Brain microvascular endothelial cell (primary cell): ENCODE results near the gene COL4A1.

ENCODE experiments used
- DNase-seq: peaks from one replicate; pipeline ENCODE4 v3.0.0-alpha.2; 2020
- H3K27ac ChIP-seq: fragments of 250-450 bp; sonication (Bioruptor Pico); 2 replicates; pipeline ENCODE4 v1.5.1; 2020; ENCODE audit warnings: mild to moderate bottlenecking, moderate library complexity
- H3K27me3 ChIP-seq: fragments of 250-450 bp; sonication (Bioruptor Pico); replicated peaks from 2 replicates; pipeline ENCODE4 v1.5.1; 2020; ENCODE audit warnings: mild to moderate bottlenecking
- H3K36me3 ChIP-seq: fragments of 250-450 bp; sonication (Bioruptor Pico); replicated peaks from 2 replicates; pipeline ENCODE4 v1.5.1; 2020; ENCODE audit warnings: mild to moderate bottlenecking
- H3K4me3 ChIP-seq: 2 replicates; pipeline ENCODE4 v1.5.1; 2011; ENCODE audit warnings: low read depth, mild to moderate bottlenecking, control low read depth, low read length, moderate library complexity
- in situ Hi-C: cut with HindIII; loops from 2 replicates; pipeline ENCODE4 v1.10.0; 2017; ENCODE audit warnings: low sequenced_read_pairs, low pct_ligation_motif_present
- TF ChIP-seq, protein P1 (sequence below): IDR thresholded peaks from 2 replicates; pipeline ENCODE4 v1.5.1; 2011; ENCODE audit warnings: low read depth, mild to moderate bottlenecking, moderate library complexity, low read length, control low read depth, inconsistent platforms; ENCODE audit errors: missing control alignments

COL4A1 gene

DNA sequence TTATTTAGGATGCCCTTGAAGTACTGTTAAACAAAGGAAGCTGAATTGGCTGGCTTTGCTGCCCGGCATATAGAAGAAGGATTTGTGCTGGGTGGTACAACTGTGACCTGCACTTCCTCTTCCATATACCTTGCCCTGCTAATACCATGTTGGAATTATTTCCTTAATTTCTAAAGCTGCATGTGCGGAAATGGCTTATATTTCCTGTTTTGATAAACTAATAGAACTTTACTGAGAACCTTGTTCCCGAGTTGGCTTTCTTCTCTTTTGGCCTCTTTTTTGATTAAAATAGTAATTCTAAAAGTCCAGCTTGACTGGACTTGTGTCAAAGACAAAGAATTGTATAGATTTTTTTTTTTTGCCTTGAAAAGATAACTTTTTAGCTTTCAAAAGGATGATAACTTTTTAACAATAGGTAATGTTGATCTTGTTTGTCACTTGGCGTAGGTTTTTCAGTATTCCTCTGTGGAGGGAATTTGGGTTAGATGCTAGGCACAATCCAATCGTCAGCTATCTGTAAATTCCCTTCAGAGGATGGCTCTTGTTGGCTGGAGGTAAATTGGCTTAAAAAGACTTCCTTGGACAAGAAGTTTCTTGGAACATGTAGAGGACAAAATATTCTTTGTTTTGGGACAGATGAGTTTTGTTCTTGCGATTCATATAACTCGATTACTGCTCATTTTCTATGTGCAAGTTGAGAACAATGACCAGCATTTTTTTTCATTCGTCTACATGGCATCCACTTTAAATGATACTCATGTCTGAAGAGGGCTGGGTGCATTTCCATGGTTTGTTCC lies 41.5 kb upstream of the COL4A1 start:
- TF ChIP-seq, protein P1, sequence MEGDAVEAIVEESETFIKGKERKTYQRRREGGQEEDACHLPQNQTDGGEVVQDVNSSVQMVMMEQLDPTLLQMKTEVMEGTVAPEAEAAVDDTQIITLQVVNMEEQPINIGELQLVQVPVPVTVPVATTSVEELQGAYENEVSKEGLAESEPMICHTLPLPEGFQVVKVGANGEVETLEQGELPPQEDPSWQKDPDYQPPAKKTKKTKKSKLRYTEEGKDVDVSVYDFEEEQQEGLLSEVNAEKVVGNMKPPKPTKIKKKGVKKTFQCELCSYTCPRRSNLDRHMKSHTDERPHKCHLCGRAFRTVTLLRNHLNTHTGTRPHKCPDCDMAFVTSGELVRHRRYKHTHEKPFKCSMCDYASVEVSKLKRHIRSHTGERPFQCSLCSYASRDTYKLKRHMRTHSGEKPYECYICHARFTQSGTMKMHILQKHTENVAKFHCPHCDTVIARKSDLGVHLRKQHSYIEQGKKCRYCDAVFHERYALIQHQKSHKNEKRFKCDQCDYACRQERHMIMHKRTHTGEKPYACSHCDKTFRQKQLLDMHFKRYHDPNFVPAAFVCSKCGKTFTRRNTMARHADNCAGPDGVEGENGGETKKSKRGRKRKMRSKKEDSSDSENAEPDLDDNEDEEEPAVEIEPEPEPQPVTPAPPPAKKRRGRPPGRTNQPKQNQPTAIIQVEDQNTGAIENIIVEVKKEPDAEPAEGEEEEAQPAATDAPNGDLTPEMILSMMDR = no peak
- H3K27me3 ChIP-seq = no peaks in the 10 kb centered on the region
- DNase-seq = no peak
- peak overlapping the region; percentile 99 for H3K27ac ChIP-seq
- no peak overlapping the region for H3K4me3 ChIP-seq
- in situ Hi-C loops = no loop called here
- peaks cover 50% of the 10 kb centered on the region for H3K36me3 ChIP-seq

DNA sequence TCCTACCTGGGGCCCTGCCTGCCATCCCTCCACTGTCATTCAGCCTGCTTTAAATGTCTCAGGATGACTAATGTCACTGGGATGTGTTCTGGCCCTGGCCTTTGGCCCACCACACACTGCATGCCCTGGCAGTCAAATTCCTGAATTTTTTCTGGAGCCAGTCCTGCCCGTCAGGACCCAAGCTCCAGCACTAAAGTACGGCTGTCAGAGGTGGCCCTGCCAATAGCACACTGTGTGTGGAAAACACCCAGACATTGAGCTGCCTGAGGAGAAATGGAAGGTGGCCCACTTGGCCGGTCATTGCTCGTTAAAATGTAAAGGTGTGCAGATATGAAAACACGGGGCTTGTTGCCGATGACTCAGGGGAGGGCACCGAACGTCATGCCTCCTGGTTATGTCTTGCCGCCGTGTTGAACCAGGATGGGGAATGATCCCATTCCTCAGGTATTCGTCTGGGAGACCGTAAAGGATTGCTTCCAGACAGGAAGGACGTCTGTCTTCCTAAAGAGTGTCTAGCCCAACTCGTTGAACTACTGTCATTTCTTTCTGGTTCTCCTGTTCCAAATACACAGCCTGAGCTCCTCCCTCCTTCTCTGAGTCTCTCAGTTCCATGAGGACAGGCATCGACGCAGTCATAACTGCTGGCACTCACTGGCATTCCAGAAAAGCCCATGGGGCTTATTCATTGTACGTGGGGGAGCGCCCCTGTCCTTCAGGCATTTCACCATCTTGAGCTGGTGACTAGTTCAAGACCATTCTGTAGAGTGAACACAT lies 40.8 kb upstream of the COL4A1 start:
- H3K4me3 ChIP-seq = no peak overlapping the region
- H3K36me3 ChIP-seq = peaks cover 51% of the 10 kb centered on the region
- peak overlapping the region; percentile 99 for H3K27ac ChIP-seq
- in situ Hi-C loops = no loop called here
- H3K27me3 ChIP-seq = no peaks in the 10 kb centered on the region
- peak; percentile 88 for DNase-seq
- TF ChIP-seq, protein P1 = no peak

DNA sequence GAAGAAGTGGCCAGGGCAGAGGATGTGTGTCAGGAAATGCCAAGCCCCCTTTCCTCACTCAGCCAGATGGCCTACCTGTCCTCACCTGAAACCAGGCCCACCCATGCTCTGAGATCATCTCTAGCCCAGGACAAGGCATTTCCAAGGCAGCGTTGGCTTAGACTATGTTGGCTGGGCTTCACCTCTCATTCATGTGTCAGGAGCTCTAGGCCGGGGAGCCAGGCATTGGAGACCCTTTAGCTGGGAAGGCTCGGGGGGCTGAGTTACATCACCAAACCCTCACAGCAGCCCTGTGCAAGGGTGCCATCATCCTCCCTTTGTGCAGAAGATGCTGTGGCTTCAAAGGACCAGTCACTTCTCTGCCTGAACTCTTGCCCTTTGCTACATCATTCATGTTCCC lies 40.1 kb upstream of the COL4A1 start:
- in situ Hi-C loops = no loop called here
- H3K27ac ChIP-seq = peak overlapping the region; percentile 99
- no peak for DNase-seq
- H3K27me3 ChIP-seq = no peaks in the 10 kb centered on the region
- H3K36me3 ChIP-seq = peaks cover 47% of the 10 kb centered on the region
- H3K4me3 ChIP-seq = no peak overlapping the region
- TF ChIP-seq, protein P1 = no peak

DNA sequence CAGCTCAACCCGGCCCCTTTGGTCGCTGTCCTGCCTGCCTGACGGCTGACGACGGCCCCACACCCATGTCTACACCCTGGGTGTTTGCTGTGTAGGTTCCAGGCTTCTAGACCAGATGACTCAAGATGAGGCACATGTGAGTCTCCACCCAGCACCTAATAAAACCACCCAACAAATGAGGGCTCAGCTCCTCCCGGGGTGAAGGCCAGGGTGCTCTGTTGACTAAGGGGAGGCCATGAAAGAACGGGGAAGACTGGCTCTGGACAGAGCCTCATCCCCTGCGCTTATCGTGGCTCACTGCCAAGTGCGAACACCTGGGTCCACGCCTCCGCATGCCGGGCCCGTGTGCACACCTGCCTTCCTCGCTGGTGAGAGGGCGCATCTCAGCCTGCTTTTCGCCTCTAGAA lies 39.7 kb upstream of the COL4A1 start:
- Histone ChIP-seq H3K27ac (peak overlapping the region; percentile 99), H3K36me3 (peaks cover 43% of the 10 kb centered on the region), H3K27me3 (no peaks in the 10 kb centered on the region), H3K4me3 (no peak overlapping the region)
- DNase-seq = no peak
- in situ Hi-C loops = no loop called here
- TF ChIP-seq, protein P1 = no peak

DNA sequence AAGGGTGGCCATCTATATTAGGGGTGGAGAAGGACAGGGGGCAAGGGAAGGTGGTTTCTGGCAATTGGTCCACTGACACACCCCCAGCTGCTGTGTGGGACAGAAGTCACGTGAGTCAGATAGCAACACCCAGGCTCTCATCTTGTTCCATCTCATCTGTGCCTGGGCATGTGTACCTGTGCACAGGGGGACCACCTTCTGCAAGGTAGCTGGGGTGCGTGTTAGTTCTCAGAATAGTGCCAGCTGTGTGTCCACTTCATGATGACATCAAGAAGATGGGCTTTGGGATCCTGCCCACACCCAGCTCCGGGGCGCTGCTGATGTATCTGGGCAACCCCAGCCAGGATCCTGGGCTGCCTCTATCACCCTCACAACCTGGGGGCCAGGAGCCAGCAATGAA lies 38.7 kb upstream of the COL4A1 start:
- in situ Hi-C loops = no loop called here
- Histone ChIP-seq H3K4me3 (no peak overlapping the region), H3K27me3 (no peaks in the 10 kb centered on the region), H3K27ac (peak overlapping the region; percentile 99), H3K36me3 (peaks cover 37% of the 10 kb centered on the region)
- TF ChIP-seq, protein P1 = no peak
- no peak for DNase-seq
